BE2C (cell line): Measurements from ENCODE around the gene NPL. TPM values are rescaled to one million over a fixed set of nuclear protein-coding genes. Genes with fewer than 3 reads are reported as not detected.

Experiments used
- DNase-seq: peaks from one replicate; pipeline ENCODE4 v3.0.0-alpha.2; 2020
- H3K27me3 ChIP-seq: fragments of 250-450 bp; sonication (Bioruptor Pico); 2 replicates; pipeline ENCODE4 v1.5.1; 2020; ENCODE audit warnings: mild to moderate bottlenecking
- H3K36me3 ChIP-seq: fragments of 250-450 bp; sonication (Bioruptor Pico); 2 replicates; pipeline ENCODE4 v1.5.1; 2020; ENCODE audit warnings: mild to moderate bottlenecking
- H3K4me1 ChIP-seq: fragments of 250-450 bp; sonication (Bioruptor Pico); 2 replicates; pipeline ENCODE4 v1.5.1; 2020
- H3K4me3 ChIP-seq: 2 replicates; pipeline ENCODE4 v1.5.1; 2011; ENCODE audit warnings: low read depth, low read length
- H3K9me3 ChIP-seq: fragments of 250-450 bp; sonication (Bioruptor Pico); 2 replicates; pipeline ENCODE4 v1.5.1; 2020
- polyA plus RNA-seq: library from polyadenylated mRNA; unstranded; fragments of >200 nt; gene quantifications from one replicate; pipeline ENCODE4 v1.2.1, GENCODE V29; 2012; ENCODE audit warnings: low read depth, missing spikeins; ENCODE audit not compliant: insufficient read length, insufficient read depth
- TF ChIP-seq, protein P1 (sequence below): IDR thresholded peaks from 2 replicates; pipeline ENCODE4 v1.5.1; 2012; ENCODE audit warnings: mild to moderate bottlenecking, low read depth, low read length

The NPL gene, protein sequence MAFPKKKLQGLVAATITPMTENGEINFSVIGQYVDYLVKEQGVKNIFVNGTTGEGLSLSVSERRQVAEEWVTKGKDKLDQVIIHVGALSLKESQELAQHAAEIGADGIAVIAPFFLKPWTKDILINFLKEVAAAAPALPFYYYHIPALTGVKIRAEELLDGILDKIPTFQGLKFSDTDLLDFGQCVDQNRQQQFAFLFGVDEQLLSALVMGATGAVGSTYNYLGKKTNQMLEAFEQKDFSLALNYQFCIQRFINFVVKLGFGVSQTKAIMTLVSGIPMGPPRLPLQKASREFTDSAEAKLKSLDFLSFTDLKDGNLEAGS
- 3.2 TPM for polyA plus RNA-seq

DNA sequence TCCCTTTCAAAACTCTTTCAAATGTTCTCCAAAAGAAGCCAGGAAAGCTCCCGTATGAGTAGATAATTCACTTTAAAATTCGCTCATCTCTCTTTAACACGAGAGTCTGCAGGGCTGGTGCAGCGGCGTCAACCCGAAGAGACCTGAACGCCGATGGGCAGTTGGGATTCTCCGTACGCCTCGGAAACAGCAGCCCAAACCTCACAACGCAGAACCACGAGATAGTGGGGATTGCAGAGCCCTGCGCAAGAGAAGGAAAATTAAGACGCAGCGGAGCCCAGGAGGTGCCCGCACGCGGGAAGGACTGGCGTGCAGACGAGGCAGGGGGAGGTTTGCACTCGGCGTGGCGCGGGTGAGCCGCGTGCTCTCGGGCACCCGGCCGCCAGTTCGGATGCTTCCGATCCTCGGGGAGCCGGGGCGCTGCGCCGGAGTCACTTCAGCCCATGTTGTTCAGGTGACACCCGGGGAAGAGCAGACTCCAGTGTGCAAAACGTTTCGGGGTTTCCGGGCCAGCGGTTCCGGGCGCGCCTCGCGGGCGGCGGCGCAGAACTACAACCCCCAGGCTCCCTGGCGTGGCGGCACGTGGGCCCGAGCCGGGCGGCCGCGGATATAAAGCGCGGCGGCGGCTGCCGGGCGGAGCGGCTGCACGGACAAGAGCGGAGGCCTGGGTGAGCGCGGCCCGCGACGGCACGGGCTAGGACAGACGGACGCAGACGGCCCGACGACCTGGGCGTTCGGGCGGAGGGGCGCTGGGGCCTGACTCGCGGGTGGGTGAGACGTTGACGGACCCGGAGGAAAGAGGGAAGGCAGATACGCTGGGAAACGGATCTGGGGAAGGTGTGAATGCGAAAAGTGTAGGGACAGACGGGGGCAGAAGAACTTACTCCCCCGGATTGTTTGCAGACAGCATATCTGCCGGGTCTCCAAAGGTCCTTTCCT lies at the start of gene NPL:
TSS of gene NPL (plus strand) at position 636 of the 939 bp plus-strand sequence. CDS start 4,599 bp downstream, outside the sequence.
- Histone ChIP-seq H3K27me3 (no peaks in the 10 kb centered on the region), H3K36me3 (no peaks in the 10 kb centered on the region), H3K4me3 (peak within 1 kb of the TSS; percentile 74), H3K4me1 (no peaks in the 10 kb centered on the region; the same call in 1 of the 2 replicates), H3K9me3 (no peaks in the 10 kb centered on the region)
- peak; percentile 87 for DNase-seq
- TF ChIP-seq, protein P1, sequence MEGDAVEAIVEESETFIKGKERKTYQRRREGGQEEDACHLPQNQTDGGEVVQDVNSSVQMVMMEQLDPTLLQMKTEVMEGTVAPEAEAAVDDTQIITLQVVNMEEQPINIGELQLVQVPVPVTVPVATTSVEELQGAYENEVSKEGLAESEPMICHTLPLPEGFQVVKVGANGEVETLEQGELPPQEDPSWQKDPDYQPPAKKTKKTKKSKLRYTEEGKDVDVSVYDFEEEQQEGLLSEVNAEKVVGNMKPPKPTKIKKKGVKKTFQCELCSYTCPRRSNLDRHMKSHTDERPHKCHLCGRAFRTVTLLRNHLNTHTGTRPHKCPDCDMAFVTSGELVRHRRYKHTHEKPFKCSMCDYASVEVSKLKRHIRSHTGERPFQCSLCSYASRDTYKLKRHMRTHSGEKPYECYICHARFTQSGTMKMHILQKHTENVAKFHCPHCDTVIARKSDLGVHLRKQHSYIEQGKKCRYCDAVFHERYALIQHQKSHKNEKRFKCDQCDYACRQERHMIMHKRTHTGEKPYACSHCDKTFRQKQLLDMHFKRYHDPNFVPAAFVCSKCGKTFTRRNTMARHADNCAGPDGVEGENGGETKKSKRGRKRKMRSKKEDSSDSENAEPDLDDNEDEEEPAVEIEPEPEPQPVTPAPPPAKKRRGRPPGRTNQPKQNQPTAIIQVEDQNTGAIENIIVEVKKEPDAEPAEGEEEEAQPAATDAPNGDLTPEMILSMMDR: no peak

DNA sequence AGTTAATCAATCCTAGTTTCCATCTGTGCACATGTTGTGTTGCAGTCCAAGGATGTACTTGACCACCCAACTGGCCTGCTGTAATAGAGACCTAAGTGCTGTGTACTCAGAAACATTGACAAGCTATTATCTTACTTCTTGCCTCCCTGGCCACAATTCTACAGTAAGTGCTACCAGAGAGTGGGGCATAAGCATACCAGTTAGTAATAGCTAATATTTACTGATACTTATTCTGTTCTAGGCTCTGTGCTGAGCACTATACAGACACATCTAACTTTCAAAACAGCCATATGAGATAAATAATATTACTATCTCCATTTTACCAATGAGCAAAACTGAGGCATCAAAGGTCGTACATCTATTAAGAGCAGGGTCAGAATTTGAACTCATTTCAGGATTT lies 49.5 kb upstream of the NPL start:
- Histone ChIP-seq H3K4me1 (peaks cover 17% of the 10 kb centered on the region), H3K4me3 (no peak overlapping the region), H3K9me3 (0 out of 2 replicates have a peak, but pooled peaks cover 4% of the 10 kb centered on the region), H3K36me3 (no peaks in the 10 kb centered on the region), H3K27me3 (no peaks in the 10 kb centered on the region)
- TF ChIP-seq, protein P1: no peak
- DNase-seq: no peak

DNA sequence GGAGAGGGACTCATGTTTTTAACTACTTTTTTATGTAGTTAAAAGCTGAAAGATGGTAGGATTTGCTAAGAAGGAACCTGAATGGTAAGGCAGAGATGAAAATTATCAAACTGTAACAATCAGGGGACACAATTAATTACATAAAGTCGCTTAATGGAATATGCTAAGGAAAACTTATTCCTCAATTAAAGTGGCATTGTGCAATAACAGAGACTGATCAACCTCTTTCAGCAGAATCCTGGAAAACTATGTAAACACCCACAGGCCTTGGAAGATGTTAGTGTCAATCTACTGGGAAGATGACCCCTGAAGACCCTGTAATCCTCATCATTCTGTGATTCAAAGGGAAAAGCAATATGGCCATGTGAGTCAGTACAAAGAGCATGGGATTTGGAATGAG lies 46.8 kb upstream of the NPL start:
- H3K4me1 ChIP-seq: peaks cover 17% of the 10 kb centered on the region
- no peaks in the 10 kb centered on the region for H3K36me3 ChIP-seq
- TF ChIP-seq, protein P1: no peak
- H3K9me3 ChIP-seq: no peaks in the 10 kb centered on the region
- no peak overlapping the region for H3K4me3 ChIP-seq
- DNase-seq: no peak
- no peaks in the 10 kb centered on the region for H3K27me3 ChIP-seq

DNA sequence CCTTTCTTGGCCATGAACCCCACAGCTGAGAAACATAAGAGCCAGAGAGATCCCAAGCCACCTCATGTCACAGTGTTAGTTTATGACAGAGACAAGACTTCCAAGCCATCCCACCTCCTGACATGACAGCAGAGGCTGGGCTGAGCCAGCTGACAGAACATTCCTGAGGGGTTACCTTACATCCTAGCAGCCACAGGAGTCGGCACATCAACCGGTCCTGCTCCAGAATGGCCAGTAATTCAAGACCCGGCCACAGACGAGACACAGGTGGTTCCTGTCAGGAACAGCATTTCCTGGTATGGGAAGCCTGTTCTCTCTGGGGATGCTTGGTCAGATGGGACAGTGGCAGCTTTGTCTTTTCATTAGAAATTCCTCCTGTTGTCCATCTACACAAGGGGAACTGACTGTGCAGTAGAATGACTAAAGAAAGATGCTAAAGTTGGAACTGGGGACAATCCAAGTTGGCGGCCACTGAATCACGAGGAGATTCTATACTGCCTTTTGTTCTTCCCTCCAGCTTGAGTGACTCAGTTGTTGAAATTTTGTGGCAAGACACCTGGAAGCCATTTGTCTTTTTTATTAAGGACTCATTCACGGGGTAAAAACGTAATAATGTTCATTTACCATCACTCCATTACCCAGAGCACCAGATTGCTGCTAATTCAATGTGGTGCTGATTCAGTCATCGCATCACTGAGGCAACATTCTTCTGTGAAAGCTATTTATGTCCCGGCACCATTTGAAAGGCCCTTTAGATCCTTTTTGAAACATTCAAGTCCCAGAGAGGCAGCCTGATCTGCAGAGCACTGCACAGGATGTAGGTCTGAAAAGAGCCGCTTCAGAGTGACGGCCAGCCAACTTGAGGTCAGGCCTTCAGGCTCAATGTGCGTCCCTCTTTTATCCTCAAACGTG lies 37.2 kb upstream of the NPL start:
- no peaks in the 10 kb centered on the region for H3K4me1 ChIP-seq
- H3K4me3 ChIP-seq: no peak overlapping the region
- H3K36me3 ChIP-seq: no peaks in the 10 kb centered on the region
- no peaks in the 10 kb centered on the region for H3K27me3 ChIP-seq
- H3K9me3 ChIP-seq: no peaks in the 10 kb centered on the region
- no peak for DNase-seq
- TF ChIP-seq, protein P1: no peak

DNA sequence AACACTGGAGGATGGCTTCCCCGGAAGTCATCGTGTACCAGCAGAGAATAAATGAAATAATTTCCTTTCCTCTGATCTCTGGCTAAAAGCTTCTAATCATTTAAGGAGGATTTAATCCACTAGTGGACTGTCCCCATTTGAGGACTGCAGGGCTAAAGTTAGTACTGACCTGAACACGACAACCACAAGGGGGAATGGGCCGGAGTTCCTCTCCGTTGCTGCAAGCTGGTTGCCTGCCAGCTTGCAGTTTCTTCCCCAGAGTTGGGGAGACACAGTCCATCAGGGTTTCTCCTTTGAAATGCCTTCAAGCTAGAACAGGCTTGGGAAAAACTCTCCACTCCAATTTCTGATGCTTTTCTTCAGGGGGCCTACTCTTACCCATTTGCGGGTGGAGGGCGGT lies 35.5 kb upstream of the NPL start:
- H3K4me1 ChIP-seq: no peaks in the 10 kb centered on the region
- TF ChIP-seq, protein P1: no peak
- H3K4me3 ChIP-seq: no peak overlapping the region
- DNase-seq: no peak
- H3K36me3 ChIP-seq: no peaks in the 10 kb centered on the region
- H3K9me3 ChIP-seq: no peaks in the 10 kb centered on the region
- no peaks in the 10 kb centered on the region for H3K27me3 ChIP-seq
